K562 (cell line): ENCODE data around the gene SOSTDC1. TPM values are rescaled to one million over a fixed set of nuclear protein-coding genes. Genes with fewer than 3 reads are reported as not detected.

ENCODE experiments used
- ARID4B ChIP-seq: sonication (generic); formaldehyde crosslinking; IDR thresholded peaks from 2 replicates; pipeline ENCODE4 v1.8.0; 2022; ENCODE audit warnings: mild to moderate bottlenecking, missing genetic modification reagents
- ARNT ChIP-seq, 2 experiments: fragments of 450-650 bp; IDR thresholded peaks; 2 replicates each; pipeline ENCODE4 v1.6.1; 2016; ENCODE audit warnings: mild to moderate bottlenecking in 1 of 2
- EP300 ChIP-seq: IDR thresholded peaks from 2 replicates; pipeline ENCODE4 v1.6.1; 2012; ENCODE audit warnings: low read length, improper control_type of control experiment
- HMGXB4 ChIP-seq: sonication (generic); formaldehyde crosslinking; IDR thresholded peaks from 2 replicates; pipeline ENCODE4 v1.8.1; 2023; ENCODE audit warnings: mild to moderate bottlenecking, missing genetic modification reagents
- HNRNPLL ChIP-seq: fragments of 200-400 bp; formaldehyde crosslinking; IDR thresholded peaks from 2 replicates; pipeline ENCODE4 v1.6.1; 2017; ENCODE audit warnings: low read length, low read depth, mild to moderate bottlenecking; ENCODE audit not compliant: poor library complexity, severe bottlenecking
- HSF4 ChIP-seq: fragments of 250-450 bp; sonication (Bioruptor Pico); IDR thresholded peaks from 2 replicates; pipeline ENCODE4 v2.1.2; 2022; ENCODE audit warnings: mild to moderate bottlenecking, moderate library complexity, borderline replicate concordance
- KAT8 ChIP-seq: fragments of 450-650 bp; IDR thresholded peaks from 2 replicates; pipeline ENCODE4 v1.6.1; 2016; ENCODE audit warnings: low read depth, mild to moderate bottlenecking
- KLF10 ChIP-seq: fragments of 250-450 bp; sonication (Bioruptor Pico); IDR thresholded peaks from 2 replicates; pipeline ENCODE4 v1.6.1; 2021; ENCODE audit warnings: matching md5 sums
- NR2C2 ChIP-seq, 2 experiments: fragments of 200-800 bp in 1 of 2; sonication (Bioruptor generic) in 1 of 2; sonication (generic) in 1 of 2; formaldehyde crosslinking in 1 of 2; IDR thresholded peaks; 2 replicates each; pipeline versions ENCODE4 v1.6.1 to v1.8.0; 2016 to 2022; ENCODE audit warnings: mild to moderate bottlenecking in 1 of 2, missing compliant biosample characterization in 1 of 2, missing genetic modification characterization in 1 of 2, missing genetic modification reagents in 1 of 2
- TCF3 ChIP-seq: sonication (generic); formaldehyde crosslinking; IDR thresholded peaks from 2 replicates; pipeline ENCODE4 v1.4.0; 2020; ENCODE audit warnings: mild to moderate bottlenecking, missing genetic modification reagents
- TCF7 ChIP-seq: sonication (generic); IDR thresholded peaks from 2 replicates; pipeline ENCODE4 v1.6.1; 2016; ENCODE audit warnings: antibody characterized with exemption, borderline replicate concordance
- USF2 ChIP-seq: sonication (generic); formaldehyde crosslinking; IDR thresholded peaks from 2 replicates; pipeline ENCODE4 v1.5.0; 2020; ENCODE audit warnings: missing genetic modification reagents
- XRCC5 ChIP-seq: fragments of 200-400 bp; formaldehyde crosslinking; IDR thresholded peaks from 2 replicates; pipeline ENCODE4 v1.6.1; 2017; ENCODE audit warnings: low read depth, mild to moderate bottlenecking, low read length
- ZBTB49 ChIP-seq: sonication (generic); formaldehyde crosslinking; IDR thresholded peaks from 2 replicates; pipeline ENCODE4 v1.8.0; 2022; ENCODE audit warnings: missing genetic modification reagents, mild to moderate bottlenecking, borderline replicate concordance
- ZNF174 ChIP-seq: fragments of 250-450 bp; sonication (Bioruptor Pico); IDR thresholded peaks from 2 replicates; pipeline ENCODE4 v1.4.0; 2020; ENCODE audit warnings: mild to moderate bottlenecking
- ZNF668 ChIP-seq: fragments of 250-450 bp; sonication (Bioruptor Pico); IDR thresholded peaks from 2 replicates; pipeline ENCODE4 v1.8.0; 2022; ENCODE audit warnings: mild to moderate bottlenecking, inconsistent platforms
- ZNF830 ChIP-seq: fragments of 250-450 bp; sonication (Bioruptor Pico); IDR thresholded peaks from 2 replicates; pipeline ENCODE4 v1.5.0; 2021; ENCODE audit warnings: mild to moderate bottlenecking
- polyA plus RNA-seq, 8 experiments: library from polyadenylated mRNA; depleted of rRNA in 4 of 8; stranded (reverse) in 5 of 8; unstranded in 3 of 8; fragments of >200 nt; fragmentation: Nextera tagmentation in 2 of 8; fragmentation: Illumina TruSeq in 1 of 8; extraction: Ambion mirVana in 2 of 8; extraction: Trizol in 1 of 8; gene quantifications; 2 replicates each; pipeline versions ENCODE4 v1.2.1 to v1.2.3, GENCODE V29; 2011 to 2014; ENCODE audit warnings: inconsistent platforms in 1 of 8, missing spikeins in 1 of 8
- total RNA-seq, 7 experiments: library from RNA; depleted of rRNA in 6 of 7; stranded (reverse); fragments of >200 nt in 6 of 7; fragmentation: Illumina TruSeq in 2 of 7; extraction: Trizol in 2 of 7; gene quantifications; 2 replicates each; pipeline versions ENCODE4 v1.2.1 to v1.2.3, GENCODE V29; 2011 to 2021; ENCODE audit warnings: low replicate concordance in 1 of 7

The SOSTDC1 gene
- total and polyA plus RNA-seq, 9 of the 15 experiments (the other 6 are each of a cell fraction or from before 2014, with no cell fraction given) = 8.3 to 48.6 (median 15.9) TPM

GRCh38 chr7:16416289-16417282 is 49.0 kb downstream of the SOSTDC1 start (continued):
- TF ChIP-seq ZBTB49 (CRISPR knock-in tag) (no peak), KLF10 (CRISPR knock-in tag) (no peak), EP300 (peak; percentile 67; the same call in 1 of the 2 replicates), TCF3 (no peak), HMGXB4 (CRISPR knock-in tag) (no peak), ARNT (IDR thresholded peaks at IDR 0.05) (peak in 1 of 2 experiments; percentile 84; a peak in 1 of 4 replicates), ZNF668 (CRISPR knock-in tag) (no peak), ZNF830 (CRISPR knock-in tag) (no peak), KAT8 (no peak), ARID4B (CRISPR knock-in tag) (no peak), HNRNPLL (no peak), USF2 (CRISPR knock-in tag) (no peak), ZNF174 (CRISPR knock-in tag) (no peak), NR2C2 (CRISPR knock-in tag; IDR thresholded peaks at IDR 0.05) (no peak), NR2C2 (tag; IDR thresholded peaks at IDR 0.05) (no peak), HSF4 (CRISPR knock-in tag) (no peak), XRCC5 (no peak), TCF7 (no peak)
